Endothelial cell (in vitro differentiated cells): ENCODE measurements around the gene TCF19. TPM values are rescaled to one million over a fixed set of nuclear protein-coding genes. Genes with fewer than 3 reads are reported as not detected.
"Not testable (repeated sequence)": the region's sequence is repeated elsewhere in the genome, so short reads cannot be mapped to it uniquely, and the experiment has no call there.

Experiments used
- DNase-seq: peaks from one replicate; pipeline ENCODE4 v3.0.0; 2021; ENCODE audit warnings: low spot score
- H3K27ac Mint-ChIP-seq: one replicate; pipeline ENCODE4 v1.8.0; 2021; ENCODE audit warnings: mixed read lengths, inconsistent platforms; ENCODE audit not compliant: unreplicated experiment
- H3K27me3 Mint-ChIP-seq: one replicate; pipeline ENCODE4 v1.8.0; 2021; ENCODE audit warnings: mild to moderate bottlenecking, moderate library complexity, mixed read lengths, inconsistent platforms; ENCODE audit not compliant: unreplicated experiment
- H3K36me3 Mint-ChIP-seq: one replicate; pipeline ENCODE4 v1.8.0; 2021; ENCODE audit warnings: mild to moderate bottlenecking, low read depth, mixed read lengths, inconsistent platforms; ENCODE audit not compliant: unreplicated experiment
- H3K4me1 Mint-ChIP-seq: one replicate; pipeline ENCODE4 v1.8.0; 2021; ENCODE audit warnings: mild to moderate bottlenecking, mixed read lengths, inconsistent platforms; ENCODE audit not compliant: unreplicated experiment
- H3K4me3 Mint-ChIP-seq: one replicate; pipeline ENCODE4 v1.8.0; 2021; ENCODE audit warnings: mild to moderate bottlenecking, mixed read lengths, inconsistent platforms; ENCODE audit not compliant: unreplicated experiment
- H3K9me3 Mint-ChIP-seq: one replicate; pipeline ENCODE4 v1.8.0; 2021; ENCODE audit warnings: mixed read lengths, inconsistent platforms; ENCODE audit not compliant: unreplicated experiment
- total RNA-seq: library from RNA; stranded (reverse); fragmentation: NEBNext Ultra II Directional; extraction: Animal tissue kit (Norgen Biotek cat#: 25700); gene quantifications from one replicate; pipeline ENCODE4 v1.2.1, GENCODE V29; 2021; ENCODE audit not compliant: unreplicated experiment
- TF ChIP-seq, protein P1 (sequence below): fragments of 200-600 bp; sonication (generic); IDR thresholded peaks from one replicate; pipeline ENCODE4 v1.5.0; 2021; ENCODE audit warnings: antibody characterized with exemption; ENCODE audit not compliant: unreplicated experiment

The TCF19 gene
- total RNA-seq, 1 donor from 2014 or later = 17.2 TPM

DNA sequence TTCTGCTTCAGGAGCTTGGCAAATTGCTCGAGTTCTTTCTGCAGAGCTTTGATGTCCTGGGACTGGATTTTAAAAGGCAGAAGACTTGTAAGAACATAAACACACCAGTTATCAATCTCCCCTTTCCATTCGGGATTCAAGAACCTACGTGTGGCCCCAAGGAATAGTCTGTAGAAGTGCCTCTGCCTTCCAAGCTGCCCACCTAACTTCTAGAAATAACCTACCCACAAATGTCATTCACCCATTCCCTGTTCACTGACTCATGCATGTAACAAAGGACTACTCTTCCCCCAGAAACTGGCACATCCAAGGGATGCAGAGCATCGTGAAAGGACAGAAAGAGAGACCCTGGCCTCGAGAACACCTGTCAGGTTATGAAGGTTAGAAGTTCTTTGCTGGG is 7.6 kb downstream of the TCF19 start:
- TF ChIP-seq, protein P1, sequence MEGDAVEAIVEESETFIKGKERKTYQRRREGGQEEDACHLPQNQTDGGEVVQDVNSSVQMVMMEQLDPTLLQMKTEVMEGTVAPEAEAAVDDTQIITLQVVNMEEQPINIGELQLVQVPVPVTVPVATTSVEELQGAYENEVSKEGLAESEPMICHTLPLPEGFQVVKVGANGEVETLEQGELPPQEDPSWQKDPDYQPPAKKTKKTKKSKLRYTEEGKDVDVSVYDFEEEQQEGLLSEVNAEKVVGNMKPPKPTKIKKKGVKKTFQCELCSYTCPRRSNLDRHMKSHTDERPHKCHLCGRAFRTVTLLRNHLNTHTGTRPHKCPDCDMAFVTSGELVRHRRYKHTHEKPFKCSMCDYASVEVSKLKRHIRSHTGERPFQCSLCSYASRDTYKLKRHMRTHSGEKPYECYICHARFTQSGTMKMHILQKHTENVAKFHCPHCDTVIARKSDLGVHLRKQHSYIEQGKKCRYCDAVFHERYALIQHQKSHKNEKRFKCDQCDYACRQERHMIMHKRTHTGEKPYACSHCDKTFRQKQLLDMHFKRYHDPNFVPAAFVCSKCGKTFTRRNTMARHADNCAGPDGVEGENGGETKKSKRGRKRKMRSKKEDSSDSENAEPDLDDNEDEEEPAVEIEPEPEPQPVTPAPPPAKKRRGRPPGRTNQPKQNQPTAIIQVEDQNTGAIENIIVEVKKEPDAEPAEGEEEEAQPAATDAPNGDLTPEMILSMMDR = no peak
- no peak for DNase-seq
- H3K27me3 Mint-ChIP-seq = no peaks in the 10 kb centered on the region
- H3K9me3 Mint-ChIP-seq = no peaks in the 10 kb centered on the region
- no peak overlapping the region for H3K27ac Mint-ChIP-seq
- H3K36me3 Mint-ChIP-seq = peaks cover 4% of the 10 kb centered on the region
- H3K4me1 Mint-ChIP-seq = peaks cover 4% of the 10 kb centered on the region
- H3K4me3 Mint-ChIP-seq = no peak overlapping the region

DNA sequence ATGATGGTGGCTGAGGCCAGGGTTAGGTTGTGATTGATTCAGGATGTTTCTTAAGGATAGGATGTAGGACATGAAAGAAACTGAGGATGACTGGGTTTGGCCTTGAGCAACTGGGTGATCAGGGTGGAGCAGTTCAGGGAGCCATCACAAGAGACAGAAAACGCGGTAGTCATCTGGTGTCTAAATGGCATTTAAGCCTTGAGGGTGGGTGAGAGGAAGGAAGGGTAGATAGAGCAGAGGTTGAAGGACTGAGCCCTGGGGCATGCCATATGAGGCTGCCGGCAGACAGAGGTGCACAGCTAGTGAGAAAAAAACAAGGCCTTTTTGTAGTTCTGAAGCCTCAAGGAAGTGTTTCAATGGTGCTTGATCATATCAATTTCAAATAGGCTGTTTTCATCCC is 10.2 kb downstream of the TCF19 start:
- TF ChIP-seq, protein P1 = no peak
- peaks cover 4% of the 10 kb centered on the region for H3K4me1 Mint-ChIP-seq
- H3K27ac Mint-ChIP-seq = no peak overlapping the region
- no peak overlapping the region for H3K4me3 Mint-ChIP-seq
- H3K27me3 Mint-ChIP-seq = peaks cover 7% of the 10 kb centered on the region
- H3K36me3 Mint-ChIP-seq = peaks cover 4% of the 10 kb centered on the region
- H3K9me3 Mint-ChIP-seq = no peaks in the 10 kb centered on the region
- DNase-seq = no peak

DNA sequence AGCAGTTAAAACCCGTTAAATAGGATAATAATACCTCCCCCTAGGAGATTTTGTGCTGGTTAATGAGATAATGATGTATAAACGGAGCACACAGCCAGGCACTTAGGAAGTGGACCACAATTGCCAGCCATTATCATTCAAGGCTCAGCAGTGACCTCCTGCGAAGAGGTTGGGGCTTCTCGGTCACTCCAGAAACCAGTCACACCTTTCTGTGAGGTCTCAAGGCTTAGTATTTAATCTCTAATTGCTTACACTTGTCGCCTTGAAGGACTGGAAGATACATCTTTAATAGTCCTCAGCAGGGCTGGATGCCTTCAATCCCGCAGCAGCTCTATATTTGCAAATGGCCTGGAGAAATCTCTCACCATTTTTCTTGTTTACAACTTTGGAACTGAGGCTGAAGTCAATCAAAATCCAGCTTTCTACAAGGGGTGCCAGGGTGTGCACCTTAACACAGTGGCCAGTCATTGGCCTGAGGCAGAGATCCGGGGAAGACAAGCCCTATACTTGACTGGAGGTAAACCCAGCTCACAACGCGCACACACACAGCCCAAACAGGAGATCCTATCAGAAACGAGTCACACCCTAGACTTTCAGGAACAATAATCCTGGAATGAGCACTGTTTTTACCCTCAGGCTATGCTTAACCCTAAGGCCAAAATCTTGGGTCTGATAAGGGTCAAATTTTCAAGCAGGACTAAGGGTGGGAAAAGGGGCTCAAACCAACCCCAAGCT is 10.9 kb downstream of the TCF19 start:
- Mint-ChIP-seq H3K4me3 (no peak overlapping the region), H3K4me1 (peaks cover 4% of the 10 kb centered on the region)

DNA sequence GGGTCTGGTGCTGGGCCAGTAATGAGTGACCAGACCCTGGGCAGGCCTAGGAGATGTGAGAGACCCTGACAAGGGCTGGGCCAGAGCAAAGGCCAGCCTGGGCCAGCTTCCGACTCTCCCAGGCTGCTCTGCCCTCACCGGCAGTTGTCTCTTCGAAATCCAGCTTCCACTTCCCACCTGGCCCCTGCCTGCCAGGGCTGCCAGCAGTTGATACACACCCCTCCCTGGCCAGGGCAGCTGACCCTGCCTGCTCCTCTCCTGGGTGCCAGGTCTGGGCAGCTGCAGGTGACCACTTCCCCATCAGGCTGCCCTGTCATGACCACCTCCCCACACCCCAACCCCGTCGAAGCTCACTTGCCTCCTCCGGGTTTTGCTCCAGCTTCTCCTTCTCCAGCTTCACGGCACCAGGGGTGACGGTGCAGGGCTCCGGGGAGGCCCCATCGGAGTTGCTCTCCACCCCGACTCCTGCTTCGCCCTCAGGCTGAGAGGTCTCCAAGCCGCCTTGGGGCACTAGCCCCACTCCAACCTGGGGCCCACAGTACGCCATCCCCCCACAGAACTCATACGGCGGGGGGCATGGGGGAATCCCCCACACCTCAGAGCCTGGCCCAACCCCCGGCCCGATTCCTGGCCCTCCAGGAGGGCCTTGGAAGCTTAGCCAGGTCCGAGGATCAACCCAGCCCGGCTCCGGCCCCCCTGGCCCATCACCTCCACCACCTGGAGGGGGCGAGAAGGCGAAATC is 11.6 kb downstream of the TCF19 start:
- H3K9me3 Mint-ChIP-seq, H3K27me3 Mint-ChIP-seq, H3K4me1 Mint-ChIP-seq, DNase-seq, H3K4me3 Mint-ChIP-seq, H3K36me3 Mint-ChIP-seq, H3K27ac Mint-ChIP-seq: not testable (repeated sequence)

More for the DNA sequence above, 10.9 kb downstream of the TCF19 start:
- Mint-ChIP-seq H3K27me3 (peaks cover 7% of the 10 kb centered on the region), H3K27ac (no peak overlapping the region), H3K9me3 (no peaks in the 10 kb centered on the region), H3K36me3 (peaks cover 4% of the 10 kb centered on the region)
- no peak for DNase-seq
- TF ChIP-seq, protein P1 = no peak

DNA sequence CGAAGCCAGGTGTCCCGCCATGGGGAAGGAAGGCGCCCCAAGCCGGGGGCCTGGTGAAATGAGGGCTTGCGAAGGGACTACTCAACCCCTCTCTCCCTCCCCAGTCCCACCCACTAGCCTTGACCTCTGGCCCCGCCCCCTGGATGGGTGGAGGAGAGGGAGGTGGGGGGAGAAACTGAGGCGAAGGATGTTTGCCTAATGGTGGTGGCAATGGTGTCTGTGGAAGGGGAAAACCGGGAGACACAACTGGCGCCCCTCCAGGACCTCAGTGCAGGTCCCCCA is 12.2 kb downstream of the TCF19 start, which contains the start of gene POU5F1:
TSS of gene POU5F1 (minus strand) at position 83 of the 282 bp plus-strand sequence. CDS start at position 21, 62 bp downstream.
- TF ChIP-seq, protein P1 = no peak
- no peaks in the 10 kb centered on the region for H3K9me3 Mint-ChIP-seq
- no peak for DNase-seq
- peaks cover 4% of the 10 kb centered on the region for H3K36me3 Mint-ChIP-seq
- no peak within 1 kb of the TSS for H3K4me3 Mint-ChIP-seq
- H3K27ac Mint-ChIP-seq = no peak within 1 kb of the TSS
- peaks cover 7% of the 10 kb centered on the region for H3K27me3 Mint-ChIP-seq
- H3K4me1 Mint-ChIP-seq = peaks cover 4% of the 10 kb centered on the region
